GM19328 (cell line): ENCODE results near the gene AKR1C3.
"Not testable (repeated sequence)": the region's sequence is repeated elsewhere in the genome, so short reads cannot be mapped to it uniquely, and the experiment has no call there.

Experiments used
- ATAC-seq: cut with Tn5 transposase; IDR thresholded peaks from one replicate; pipeline ENCODE4 v1.9.1; 2021; ENCODE audit warnings: mild to moderate bottlenecking, moderate library complexity; ENCODE audit not compliant: unreplicated experiment

The AKR1C3 gene

GRCh38 chr10:5135581-5135980, 41.4 kb downstream of the AKR1C3 start:
- ATAC-seq, result no peak

- no peak for ATAC-seq
Observed at GRCh38 chr10:5136468-5137087, 42.4 kb downstream of the AKR1C3 start.

DNA sequence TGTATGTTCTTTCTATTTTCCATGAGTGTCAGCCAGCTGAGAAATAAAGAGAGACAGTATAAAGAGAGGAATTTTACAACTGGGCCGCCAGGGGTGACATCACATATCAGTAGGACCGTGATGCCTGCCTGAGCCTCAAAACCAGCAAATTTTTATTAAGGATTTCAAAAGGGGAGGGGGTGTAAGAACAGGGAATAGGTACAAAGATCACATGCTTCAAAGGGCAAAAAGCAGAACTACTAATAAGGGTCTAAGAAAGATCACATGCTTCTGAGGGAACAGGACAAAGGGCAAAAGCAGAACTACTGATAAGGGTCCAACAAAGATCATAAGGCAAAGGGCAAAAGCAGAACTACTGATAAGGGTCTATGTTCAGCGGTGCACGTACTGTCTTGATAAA, 43.5 kb downstream of the AKR1C3 start:
- not testable (repeated sequence) for ATAC-seq

- ATAC-seq, result no peak
Observed at GRCh38 chr10:5142199-5142598, 48.0 kb downstream of the AKR1C3 start.

- no peak for ATAC-seq
Observed at GRCh38 chr10:5143137-5143536, 48.9 kb downstream of the AKR1C3 start.

DNA sequence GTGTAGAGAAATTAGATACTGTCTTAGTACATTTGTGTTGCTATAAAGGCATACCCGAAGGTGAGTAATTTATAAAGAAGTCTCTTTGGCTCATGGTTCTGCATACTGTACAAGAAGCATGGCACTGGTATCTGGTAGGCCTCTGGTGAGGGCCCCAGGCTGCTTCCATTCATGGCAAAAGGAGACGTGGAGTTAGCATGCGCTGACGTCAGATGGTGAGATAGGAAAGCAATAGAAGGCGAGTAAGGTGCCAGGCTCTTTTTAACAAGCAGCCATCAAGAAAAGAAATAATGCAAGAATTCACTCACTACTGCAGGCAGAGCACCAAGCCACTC, 52.7 kb downstream of the AKR1C3 start:
- ATAC-seq, result no peak

- ATAC-seq, result no peak
Observed at GRCh38 chr10:5147255-5147980, 53.2 kb downstream of the AKR1C3 start.

GRCh38 chr10:5147981-5148677, 53.9 kb downstream of the AKR1C3 start:
- ATAC-seq, result no peak

DNA sequence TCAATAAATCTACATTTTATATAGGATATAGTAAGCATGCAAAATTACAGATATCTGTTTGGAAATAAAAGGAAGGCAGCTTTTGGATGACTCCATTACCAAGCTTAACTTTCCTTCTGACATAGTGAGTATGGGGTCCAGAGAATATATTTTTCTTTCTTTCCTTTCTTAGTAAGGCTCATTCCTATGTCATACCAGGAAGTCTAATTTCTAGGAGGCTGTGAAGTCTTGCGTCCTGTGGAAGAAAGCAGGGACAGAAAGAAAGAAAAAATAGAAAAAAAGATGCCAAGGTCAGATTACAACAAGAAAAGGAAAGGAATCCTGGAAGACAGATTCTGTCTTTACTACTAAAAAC, 54.4 kb downstream of the AKR1C3 start:
- ATAC-seq, result no peak

DNA sequence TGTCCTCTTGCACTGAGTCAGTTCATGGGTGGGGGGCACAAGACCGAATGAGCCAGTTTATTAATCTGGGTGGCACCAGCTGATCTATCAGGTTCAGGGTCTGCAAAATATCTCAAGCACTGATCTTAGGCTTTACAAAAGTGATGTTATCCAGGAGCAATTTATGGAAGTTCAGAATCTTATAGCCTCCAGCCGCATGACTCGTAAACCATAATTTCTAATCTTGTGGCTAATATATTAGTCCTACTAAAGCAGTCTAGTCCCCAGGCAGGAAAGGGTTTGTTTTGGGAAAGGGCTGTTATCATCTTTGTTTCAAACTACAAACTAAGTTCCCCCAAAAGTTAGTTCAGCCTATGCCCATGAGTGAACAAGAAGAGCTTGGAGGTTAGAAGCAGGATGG, 56.9 kb downstream of the AKR1C3 start:
- ATAC-seq, result no peak

- ATAC-seq, result no peak
Observed at GRCh38 chr10:5155951-5156350, 61.7 kb downstream of the AKR1C3 start.
